Endothelial cell (in vitro differentiated cells): Measurements from ENCODE around the gene SRBD1. TPM values are rescaled to one million over a fixed set of nuclear protein-coding genes. Genes with fewer than 3 reads are reported as not detected.

Source experiments
- DNase-seq: peaks from one replicate; pipeline ENCODE4 v3.0.0; 2021; ENCODE audit warnings: low spot score
- H3K27ac Mint-ChIP-seq: one replicate; pipeline ENCODE4 v1.8.0; 2021; ENCODE audit warnings: mixed read lengths, inconsistent platforms; ENCODE audit not compliant: unreplicated experiment
- H3K27me3 Mint-ChIP-seq: one replicate; pipeline ENCODE4 v1.8.0; 2021; ENCODE audit warnings: mild to moderate bottlenecking, moderate library complexity, mixed read lengths, inconsistent platforms; ENCODE audit not compliant: unreplicated experiment
- H3K36me3 Mint-ChIP-seq: one replicate; pipeline ENCODE4 v1.8.0; 2021; ENCODE audit warnings: mild to moderate bottlenecking, low read depth, mixed read lengths, inconsistent platforms; ENCODE audit not compliant: unreplicated experiment
- H3K4me1 Mint-ChIP-seq: one replicate; pipeline ENCODE4 v1.8.0; 2021; ENCODE audit warnings: mild to moderate bottlenecking, mixed read lengths, inconsistent platforms; ENCODE audit not compliant: unreplicated experiment
- H3K4me3 Mint-ChIP-seq: one replicate; pipeline ENCODE4 v1.8.0; 2021; ENCODE audit warnings: mild to moderate bottlenecking, mixed read lengths, inconsistent platforms; ENCODE audit not compliant: unreplicated experiment
- H3K9me3 Mint-ChIP-seq: one replicate; pipeline ENCODE4 v1.8.0; 2021; ENCODE audit warnings: mixed read lengths, inconsistent platforms; ENCODE audit not compliant: unreplicated experiment
- total RNA-seq: library from RNA; stranded (reverse); fragmentation: NEBNext Ultra II Directional; extraction: Animal tissue kit (Norgen Biotek cat#: 25700); gene quantifications from one replicate; pipeline ENCODE4 v1.2.1, GENCODE V29; 2021; ENCODE audit not compliant: unreplicated experiment
- TF ChIP-seq, protein P1 (sequence below): fragments of 200-600 bp; sonication (generic); IDR thresholded peaks from one replicate; pipeline ENCODE4 v1.5.0; 2021; ENCODE audit warnings: antibody characterized with exemption; ENCODE audit not compliant: unreplicated experiment

Gene SRBD1
- total RNA-seq, 1 donor from 2014 or later: 18.2 TPM

DNA sequence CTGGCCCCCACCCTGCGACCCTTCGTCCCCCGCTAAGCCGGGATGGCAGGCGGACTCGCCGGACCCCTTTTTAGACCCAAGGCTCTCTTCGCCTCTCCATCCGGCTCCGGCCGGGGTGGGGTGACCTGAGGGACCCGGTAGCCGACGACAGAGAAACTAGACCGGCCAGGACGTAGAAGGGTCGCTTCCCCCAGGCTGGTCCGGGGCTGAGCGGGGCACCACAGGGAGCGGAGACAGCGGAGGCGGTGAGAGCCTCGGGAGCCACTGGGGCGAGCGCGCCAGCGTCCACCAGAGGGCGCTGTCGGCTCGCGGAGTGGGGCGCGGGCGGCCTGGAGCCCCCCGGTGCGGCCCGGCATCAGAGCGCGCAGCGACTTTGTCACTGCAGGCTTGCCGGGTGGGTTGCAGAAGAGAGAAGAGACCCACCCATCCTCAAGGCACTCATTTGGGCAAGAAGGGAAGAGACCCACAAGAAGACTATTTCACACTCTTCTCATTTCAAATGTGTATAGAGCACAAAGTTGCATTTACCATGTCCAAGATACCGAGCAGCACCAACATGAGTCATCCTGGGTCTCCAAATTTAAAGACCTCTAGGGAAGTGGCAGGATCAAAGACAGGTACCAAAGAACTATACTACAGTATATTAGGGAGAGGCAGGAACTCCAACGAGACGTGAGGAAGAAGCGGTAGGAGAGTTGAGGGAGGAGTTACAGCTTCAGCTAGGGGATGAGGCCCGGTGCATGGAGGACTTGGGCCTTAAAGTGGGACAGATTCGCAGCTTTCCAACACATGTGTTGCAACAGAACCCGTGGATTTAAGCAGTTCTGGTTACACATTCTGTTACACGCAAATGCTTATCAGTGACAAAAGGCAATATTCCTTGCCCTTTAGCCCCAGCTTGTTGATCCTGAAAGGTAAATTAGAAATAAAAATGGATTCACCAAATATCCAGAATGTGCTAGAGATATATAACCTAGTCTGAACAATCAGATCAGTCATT is 32.8 kb upstream of the SRBD1 start:
- H3K27ac Mint-ChIP-seq: no peak overlapping the region
- TF ChIP-seq, protein P1, sequence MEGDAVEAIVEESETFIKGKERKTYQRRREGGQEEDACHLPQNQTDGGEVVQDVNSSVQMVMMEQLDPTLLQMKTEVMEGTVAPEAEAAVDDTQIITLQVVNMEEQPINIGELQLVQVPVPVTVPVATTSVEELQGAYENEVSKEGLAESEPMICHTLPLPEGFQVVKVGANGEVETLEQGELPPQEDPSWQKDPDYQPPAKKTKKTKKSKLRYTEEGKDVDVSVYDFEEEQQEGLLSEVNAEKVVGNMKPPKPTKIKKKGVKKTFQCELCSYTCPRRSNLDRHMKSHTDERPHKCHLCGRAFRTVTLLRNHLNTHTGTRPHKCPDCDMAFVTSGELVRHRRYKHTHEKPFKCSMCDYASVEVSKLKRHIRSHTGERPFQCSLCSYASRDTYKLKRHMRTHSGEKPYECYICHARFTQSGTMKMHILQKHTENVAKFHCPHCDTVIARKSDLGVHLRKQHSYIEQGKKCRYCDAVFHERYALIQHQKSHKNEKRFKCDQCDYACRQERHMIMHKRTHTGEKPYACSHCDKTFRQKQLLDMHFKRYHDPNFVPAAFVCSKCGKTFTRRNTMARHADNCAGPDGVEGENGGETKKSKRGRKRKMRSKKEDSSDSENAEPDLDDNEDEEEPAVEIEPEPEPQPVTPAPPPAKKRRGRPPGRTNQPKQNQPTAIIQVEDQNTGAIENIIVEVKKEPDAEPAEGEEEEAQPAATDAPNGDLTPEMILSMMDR: peak; percentile 96
- no peak overlapping the region for H3K4me3 Mint-ChIP-seq
- DNase-seq: peak; percentile 88
- H3K9me3 Mint-ChIP-seq: no peaks in the 10 kb centered on the region
- peaks cover 4% of the 10 kb centered on the region for H3K36me3 Mint-ChIP-seq
- H3K4me1 Mint-ChIP-seq: peaks cover 2% of the 10 kb centered on the region
- peaks cover 12% of the 10 kb centered on the region for H3K27me3 Mint-ChIP-seq

DNA sequence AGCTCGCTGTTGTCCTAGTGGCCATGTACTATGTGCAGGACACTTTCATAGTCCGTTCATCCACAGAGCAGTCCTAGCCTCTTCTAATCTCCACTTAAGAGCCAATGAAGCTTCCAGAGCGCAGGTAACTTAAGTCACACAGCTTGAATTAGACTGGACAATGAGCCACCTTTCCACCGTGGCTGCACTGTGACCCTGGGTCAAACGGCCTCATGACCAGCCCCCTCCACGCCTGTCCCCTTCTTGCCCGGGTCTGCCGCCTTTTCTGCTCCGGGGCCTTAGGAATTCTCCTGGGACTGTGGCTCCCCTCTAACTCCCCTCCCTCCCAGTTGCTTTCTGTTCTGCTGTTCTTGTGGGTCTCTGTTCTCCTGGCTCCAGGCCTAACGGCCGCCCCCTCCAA is 32.0 kb upstream of the SRBD1 start:
- Mint-ChIP-seq H3K36me3 (peaks cover 4% of the 10 kb centered on the region), H3K27me3 (peaks cover 12% of the 10 kb centered on the region), H3K27ac (no peak overlapping the region), H3K4me3 (no peak overlapping the region), H3K4me1 (peaks cover 4% of the 10 kb centered on the region), H3K9me3 (no peaks in the 10 kb centered on the region)
- no peak for DNase-seq
- TF ChIP-seq, protein P1: no peak

DNA sequence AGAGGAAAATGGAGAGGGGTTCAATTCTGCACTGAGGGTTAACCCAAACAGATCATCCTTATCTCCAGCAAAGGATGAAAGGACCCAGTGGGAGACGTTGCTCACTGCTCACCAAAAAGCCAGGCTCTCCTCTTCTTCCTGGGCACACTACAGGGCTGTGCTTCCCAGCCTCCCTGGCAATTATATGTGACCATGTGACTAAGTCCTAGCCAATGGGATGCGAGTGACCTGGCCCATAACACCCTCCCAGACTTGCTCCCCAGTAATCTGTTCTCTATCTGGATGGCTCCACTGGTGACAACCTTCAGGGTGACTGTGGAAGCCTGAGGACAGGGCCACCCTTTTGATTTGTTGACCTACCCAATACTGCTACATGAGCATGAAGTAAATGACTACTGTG is 29.5 kb upstream of the SRBD1 start:
- DNase-seq: no peak
- H3K9me3 Mint-ChIP-seq: no peaks in the 10 kb centered on the region
- peaks cover 9% of the 10 kb centered on the region for H3K27me3 Mint-ChIP-seq
- H3K27ac Mint-ChIP-seq: no peak overlapping the region
- TF ChIP-seq, protein P1: no peak
- H3K36me3 Mint-ChIP-seq: peaks cover 4% of the 10 kb centered on the region
- no peak overlapping the region for H3K4me3 Mint-ChIP-seq
- H3K4me1 Mint-ChIP-seq: peaks cover 4% of the 10 kb centered on the region

DNA sequence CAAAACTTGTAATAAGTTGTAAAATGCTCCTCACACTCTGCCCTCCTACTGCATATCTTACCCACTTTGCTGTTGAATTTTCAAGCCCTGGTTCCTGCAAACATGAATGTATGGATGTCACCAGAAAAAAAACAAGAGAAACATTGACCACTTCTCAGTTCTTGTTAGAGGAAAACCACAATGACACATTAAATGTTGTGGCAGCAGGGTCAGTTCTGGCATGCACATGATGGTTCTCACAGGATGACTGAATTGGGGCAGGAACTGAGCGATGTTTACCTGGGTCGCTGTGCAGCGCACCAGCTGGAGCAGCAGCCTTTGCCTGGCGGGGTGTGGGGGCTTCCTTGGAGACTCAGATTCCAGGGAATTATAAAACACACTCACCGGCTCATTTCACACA is 26.4 kb upstream of the SRBD1 start:
- peaks cover 4% of the 10 kb centered on the region for H3K36me3 Mint-ChIP-seq
- H3K27ac Mint-ChIP-seq: no peak overlapping the region
- peaks cover 4% of the 10 kb centered on the region for H3K4me1 Mint-ChIP-seq
- DNase-seq: no peak
- TF ChIP-seq, protein P1: no peak
- H3K27me3 Mint-ChIP-seq: peaks cover 7% of the 10 kb centered on the region
- no peaks in the 10 kb centered on the region for H3K9me3 Mint-ChIP-seq
- H3K4me3 Mint-ChIP-seq: no peak overlapping the region

DNA sequence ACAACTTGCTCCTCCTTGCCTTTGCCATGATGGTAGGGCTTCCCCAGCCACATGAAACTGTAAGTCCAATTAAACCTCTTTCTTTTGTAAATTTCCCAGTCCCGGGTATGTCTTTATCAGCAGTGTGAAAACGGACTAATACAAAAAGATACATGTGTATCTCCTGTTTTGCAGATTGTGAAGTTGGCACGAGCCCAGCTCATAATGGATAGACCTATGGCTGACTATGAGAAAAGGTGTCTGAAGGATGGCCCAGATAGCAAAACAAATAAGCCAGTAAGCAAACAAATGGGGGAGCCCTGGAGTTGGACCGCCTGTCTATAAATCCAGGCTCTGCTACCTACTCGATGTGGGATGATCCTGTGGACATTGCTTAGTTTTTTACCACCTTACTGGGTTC is 24.9 kb upstream of the SRBD1 start:
- H3K27me3 Mint-ChIP-seq: peaks cover 2% of the 10 kb centered on the region
- no peaks in the 10 kb centered on the region for H3K9me3 Mint-ChIP-seq
- H3K36me3 Mint-ChIP-seq: no peaks in the 10 kb centered on the region
- no peak for DNase-seq
- TF ChIP-seq, protein P1: no peak
- H3K4me3 Mint-ChIP-seq: no peak overlapping the region
- H3K4me1 Mint-ChIP-seq: peaks cover 8% of the 10 kb centered on the region
- no peak overlapping the region for H3K27ac Mint-ChIP-seq
